NCI-H82 (cell line): ENCODE measurements around the gene BTNL8.
A peak's percentile ranks its signal among the peaks of the same experiment; 100 is the strongest.
"Not testable (repeated sequence)": the region's sequence is repeated elsewhere in the genome, so short reads cannot be mapped to it uniquely, and the experiment has no call there.

Source experiments
- DNase-seq: peaks from one replicate; lab custom pipeline; 2025; lab: John Stamatoyannopoulos, UW

The BTNL8 gene

GRCh38 chr5:180874804-180875582 lies 24.0 kb upstream of the BTNL8 start:
- DNase-seq: peak; percentile 4

- no peak for DNase-seq
Measured at GRCh38 chr5:180875860-180876426, 23.0 kb upstream of the BTNL8 start.

- DNase-seq: not testable (repeated sequence)
Measured at GRCh38 chr5:180885845-180886529, 13.0 kb upstream of the BTNL8 start.

- no peak for DNase-seq
Measured at GRCh38 chr5:180889381-180889780, 9.6 kb upstream of the BTNL8 start.

GRCh38 chr5:180895330-180895729 lies 3.6 kb upstream of the BTNL8 start:
- DNase-seq: not testable (repeated sequence)

GRCh38 chr5:180900178-180900577 lies 1.2 kb downstream of the BTNL8 start:
- DNase-seq: no peak

- no peak for DNase-seq
Measured at GRCh38 chr5:180901319-180902009, 2.5 kb downstream of the BTNL8 start.

GRCh38 chr5:180908400-180908799 lies 9.4 kb downstream of the BTNL8 start:
- no peak for DNase-seq

- no peak for DNase-seq
Measured at GRCh38 chr5:180908998-180909731, 10.2 kb downstream of the BTNL8 start.

- no peak for DNase-seq
Measured at GRCh38 chr5:180909782-180910181, 10.8 kb downstream of the BTNL8 start.

GRCh38 chr5:180910182-180910581 lies 11.2 kb downstream of the BTNL8 start:
- DNase-seq: no peak

GRCh38 chr5:180910735-180911134 lies 11.8 kb downstream of the BTNL8 start:
- DNase-seq: no peak

GRCh38 chr5:180914646-180915045 lies 15.7 kb downstream of the BTNL8 start:
- no peak for DNase-seq

- no peak for DNase-seq
Measured at GRCh38 chr5:180915924-180916323, 17.0 kb downstream of the BTNL8 start.

GRCh38 chr5:180918380-180918779 lies 19.4 kb downstream of the BTNL8 start:
- DNase-seq: no peak

GRCh38 chr5:180920710-180921109 lies 21.8 kb downstream of the BTNL8 start:
- DNase-seq: no peak

GRCh38 chr5:180922932-180923331 lies 24.0 kb downstream of the BTNL8 start:
- no peak for DNase-seq

- no peak for DNase-seq
Measured at GRCh38 chr5:180932660-180933059, 33.7 kb downstream of the BTNL8 start.

- DNase-seq: no peak
Measured at GRCh38 chr5:180935203-180935602, 36.2 kb downstream of the BTNL8 start.

GRCh38 chr5:180938294-180938693 lies 39.3 kb downstream of the BTNL8 start:
- DNase-seq: no peak

GRCh38 chr5:180950291-180950949 lies 51.5 kb downstream of the BTNL8 start:
- no peak for DNase-seq
